AG09309 (cell line): ENCODE measurements around the gene CCDC93.
"Not testable (repeated sequence)": the region's sequence is repeated elsewhere in the genome, so short reads cannot be mapped to it uniquely, and the experiment has no call there.

Experiments
- DNase-seq: peaks from one replicate; pipeline ENCODE4 v3.0.0-alpha.2; 2010; ENCODE audit warnings: low read depth
- H3K4me3 ChIP-seq: 2 replicates; pipeline ENCODE4 v1.5.1; 2011; ENCODE audit warnings: mild to moderate bottlenecking, low read depth, low read length, moderate library complexity; ENCODE audit not compliant: control insufficient read depth
- CTCF ChIP-seq: IDR thresholded peaks from 2 replicates; pipeline ENCODE4 v1.5.1; 2011; ENCODE audit warnings: mild to moderate bottlenecking, low read depth, low read length, inconsistent platforms; ENCODE audit not compliant: insufficient read depth, control insufficient read depth; ENCODE audit errors: missing control alignments

The CCDC93 gene

DNA sequence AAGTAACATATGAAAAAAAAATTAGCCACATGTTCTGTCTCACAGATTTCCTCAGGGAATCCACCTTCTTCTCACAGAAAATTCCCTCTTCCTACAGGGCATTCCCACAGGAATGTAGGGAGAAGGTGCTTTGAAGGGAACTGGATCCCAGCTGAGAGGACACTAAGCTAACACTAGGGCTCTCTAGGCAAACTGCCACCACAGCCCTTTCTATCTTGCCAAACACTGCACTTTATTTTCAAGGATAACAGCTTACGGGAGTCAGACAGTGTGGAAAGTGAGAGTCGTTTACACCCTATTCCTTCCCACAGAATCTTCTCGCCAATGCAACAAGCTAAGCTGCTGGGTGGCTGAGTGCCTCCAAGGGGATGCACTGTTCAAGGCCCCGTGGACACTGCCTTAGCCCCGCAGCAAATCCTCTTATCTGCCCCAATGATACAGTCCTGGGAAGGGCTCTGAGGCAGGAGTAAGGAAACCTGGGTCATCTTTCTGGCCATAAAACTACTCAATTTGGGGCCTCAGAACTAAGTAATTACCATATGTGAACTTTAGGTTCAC is 76.9 kb downstream of the CCDC93 start:
- DNase-seq: no peak
- H3K4me3 ChIP-seq: no peak overlapping the region
- no peak for TF ChIP-seq CTCF

- no peak overlapping the region for H3K4me3 ChIP-seq
- no peak for DNase-seq
- TF ChIP-seq CTCF: no peak
These were observed 77.9 kb downstream of the CCDC93 start for GRCh38 chr2:117935954-117936353.

DNA sequence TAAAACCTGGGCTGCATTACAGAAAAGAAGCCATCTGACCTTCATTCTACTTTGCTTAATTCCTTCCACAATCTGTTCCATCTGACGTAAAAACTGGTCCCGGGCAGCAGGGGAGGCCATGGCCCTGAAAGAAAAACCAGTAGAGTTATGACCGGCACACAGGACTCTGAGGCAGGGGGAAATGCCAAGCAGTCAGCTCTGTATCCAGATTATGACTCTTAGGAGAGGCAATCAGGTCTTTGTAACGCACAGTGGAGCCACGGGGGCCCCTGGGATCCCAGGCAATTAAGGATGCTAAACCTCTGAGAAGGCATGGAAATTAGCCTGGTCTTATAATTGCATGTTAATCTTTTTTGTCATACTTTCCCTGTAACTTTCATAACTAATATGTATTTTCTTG is 78.4 kb downstream of the CCDC93 start:
- TF ChIP-seq CTCF: no peak
- no peak for DNase-seq

GRCh38 chr2:117933884-117934354 is 80.0 kb downstream of the CCDC93 start:
- DNase-seq: no peak
- no peak overlapping the region for H3K4me3 ChIP-seq
- TF ChIP-seq CTCF: no peak

More for the DNA sequence above, 78.4 kb downstream of the CCDC93 start:
- no peak overlapping the region for H3K4me3 ChIP-seq

GRCh38 chr2:117931978-117932377 is 81.9 kb downstream of the CCDC93 start:
- no peak overlapping the region for H3K4me3 ChIP-seq
- DNase-seq: no peak
- no peak for TF ChIP-seq CTCF

DNA sequence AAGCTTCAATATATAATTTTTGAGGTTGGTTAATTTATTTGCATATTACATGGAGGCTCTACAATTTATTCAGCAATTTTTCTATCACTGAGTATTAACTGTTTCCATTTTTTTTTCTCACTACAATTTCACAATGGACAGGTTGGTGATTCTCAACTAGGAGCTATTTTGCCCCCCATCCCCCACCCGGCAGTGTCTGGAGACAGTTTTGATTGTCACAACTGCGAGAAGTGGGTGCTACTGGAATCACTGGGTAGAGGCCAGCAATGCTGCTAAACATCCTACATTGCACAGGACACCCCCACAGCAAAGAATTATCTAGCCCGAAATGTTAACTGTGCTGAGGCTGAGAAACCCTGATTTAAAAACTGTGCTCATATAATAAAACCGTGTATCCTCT is 82.6 kb downstream of the CCDC93 start:
- no peak for DNase-seq
- no peak overlapping the region for H3K4me3 ChIP-seq
- TF ChIP-seq CTCF: no peak

DNA sequence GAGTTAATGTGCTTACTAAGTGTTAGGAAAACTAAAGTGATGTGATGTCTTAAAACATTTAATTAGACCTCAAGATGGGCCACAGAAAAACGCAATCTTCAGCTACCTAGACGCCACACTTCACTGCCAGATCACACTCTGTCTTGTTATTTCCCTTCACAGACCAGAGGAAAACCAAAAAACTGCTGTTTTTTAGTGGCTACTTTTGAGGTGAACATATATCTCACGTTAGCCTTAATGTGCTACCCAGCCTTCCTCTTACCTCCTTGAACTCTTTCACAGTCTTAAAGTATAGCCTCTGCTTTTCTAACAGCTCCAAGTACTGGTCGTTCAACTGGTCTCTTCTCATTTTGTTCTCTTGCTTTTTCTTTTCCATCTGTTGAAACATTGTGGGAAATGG is 83.1 kb downstream of the CCDC93 start:
- TF ChIP-seq CTCF: no peak
- H3K4me3 ChIP-seq: no peak overlapping the region
- DNase-seq: no peak

DNA sequence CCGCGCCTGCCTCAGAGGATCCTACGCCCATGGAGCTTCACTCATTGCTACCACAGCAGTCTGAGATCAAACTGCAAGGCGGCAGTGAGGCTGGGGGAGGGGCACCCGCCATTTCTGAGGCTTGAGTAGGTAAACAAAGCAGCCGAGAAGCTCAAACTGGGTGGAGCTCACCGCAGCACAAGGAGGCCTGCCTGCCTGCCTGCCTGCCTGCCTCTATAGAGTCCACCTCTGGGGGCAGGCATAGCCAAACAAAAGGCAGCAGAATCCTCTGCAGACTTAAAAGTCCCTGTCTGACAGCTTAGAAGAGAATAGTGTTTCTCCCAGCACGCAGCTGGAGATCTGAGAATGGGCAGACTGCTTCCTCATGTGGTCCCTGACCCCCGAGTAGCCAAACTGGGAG is 90.4 kb downstream of the CCDC93 start:
- not testable (repeated sequence) for DNase-seq, H3K4me3 ChIP-seq
